GM23338 (cell line): ENCODE data around the gene LRP1B. TPM values are rescaled to one million over a fixed set of nuclear protein-coding genes. Genes with fewer than 3 reads are reported as not detected.

Experiments
- ATAC-seq: fragments of 200-7000 bp; cut with Tn5 transposase; 3 replicates; pipeline ENCODE4 v1.9.1; 2020
- DNase-seq: peaks from one replicate; pipeline ENCODE4 v3.0.0-alpha.2; 2015; ENCODE audit warnings: low spot score
- H2AFZ ChIP-seq: fragments of 200-600 bp; sonication (generic); 2 replicates; pipeline ENCODE4 v1.8.0; 2016; ENCODE audit warnings: antibody characterized with exemption, mild to moderate bottlenecking, moderate library complexity
- H3F3A ChIP-seq: fragments of 200-600 bp; sonication (generic); replicated peaks from 2 replicates; pipeline ENCODE4 v1.8.0; 2017; ENCODE audit warnings: antibody characterized with exemption, mixed run types, low read depth
- H3K27ac ChIP-seq: fragments of 200-600 bp; sonication (generic); 2 replicates; pipeline ENCODE4 v1.6.1; 2016; ENCODE audit warnings: low read depth
- H3K27me3 ChIP-seq: fragments of 200-600 bp; sonication (generic); 2 replicates; pipeline ENCODE4 v1.8.0; 2016; ENCODE audit warnings: mild to moderate bottlenecking, mixed run types, moderate library complexity; ENCODE audit not compliant: insufficient read depth
- H3K36me3 ChIP-seq: fragments of 200-600 bp; sonication (generic); 2 replicates; pipeline ENCODE4 v1.8.0; 2016; ENCODE audit warnings: mild to moderate bottlenecking; ENCODE audit not compliant: insufficient read depth
- H3K4me1 ChIP-seq: fragments of 200-600 bp; sonication (generic); 2 replicates; pipeline ENCODE4 v1.8.0; 2016; ENCODE audit warnings: mild to moderate bottlenecking, moderate library complexity; ENCODE audit not compliant: insufficient read depth
- H3K4me2 ChIP-seq: fragments of 200-600 bp; sonication (generic); 2 replicates; pipeline ENCODE4 v1.7.1; 2017; ENCODE audit warnings: mixed run types
- H3K4me3 ChIP-seq: fragments of 200-600 bp; sonication (generic); 2 replicates; pipeline ENCODE4 v1.6.1; 2016; ENCODE audit warnings: mixed run types
- H3K79me2 ChIP-seq: fragments of 200-600 bp; sonication (generic); replicated peaks from 2 replicates; pipeline ENCODE4 v1.8.0; 2017; ENCODE audit warnings: mild to moderate bottlenecking; ENCODE audit not compliant: insufficient read depth
- H3K9me2 ChIP-seq: fragments of 200-600 bp; sonication (generic); 2 replicates; pipeline ENCODE4 v1.8.0; 2017; ENCODE audit not compliant: insufficient read depth
- H4K20me1 ChIP-seq: fragments of 200-600 bp; sonication (generic); replicated peaks from 2 replicates; pipeline ENCODE4 v1.8.0; 2017; ENCODE audit warnings: mild to moderate bottlenecking; ENCODE audit not compliant: insufficient read depth
- H3K27ac Mint-ChIP-seq: 2 replicates; pipeline ENCODE4 v1.8.0; 2020; ENCODE audit warnings: inconsistent platforms, mild to moderate bottlenecking, moderate library complexity, mixed read lengths
- H3K27me3 Mint-ChIP-seq: 3 replicates; pipeline ENCODE4 v1.8.0; 2022; ENCODE audit warnings: low read depth, mild to moderate bottlenecking, moderate library complexity, mixed read lengths, inconsistent platforms; ENCODE audit not compliant: insufficient read depth, poor library complexity
- H3K36me3 Mint-ChIP-seq: 3 replicates; pipeline ENCODE4 v1.8.0; 2021; ENCODE audit warnings: low read depth, mild to moderate bottlenecking, inconsistent platforms, moderate library complexity, mixed read lengths
- H3K4me1 Mint-ChIP-seq: 3 replicates; pipeline ENCODE4 v1.8.0; 2020; ENCODE audit warnings: mild to moderate bottlenecking, inconsistent platforms, mixed read lengths
- H3K4me3 Mint-ChIP-seq: 3 replicates; pipeline ENCODE4 v1.8.0; 2021; ENCODE audit warnings: moderate library complexity, mild to moderate bottlenecking, inconsistent platforms, mixed read lengths
- H3K9me3 Mint-ChIP-seq: 3 replicates; pipeline ENCODE4 v1.8.0; 2020; ENCODE audit warnings: moderate library complexity, mild to moderate bottlenecking, inconsistent platforms, mixed read lengths
- CREB1 ChIP-seq: fragments of 250-450 bp; sonication (Bioruptor Pico); IDR thresholded peaks from 2 replicates; pipeline ENCODE4 v1.5.0; 2020; ENCODE audit warnings: low read depth, mild to moderate bottlenecking, moderate library complexity
- EZH2 ChIP-seq: fragments of 200-600 bp; sonication (generic); IDR thresholded peaks from one replicate; pipeline ENCODE4 v1.8.0; 2017; ENCODE audit warnings: antibody characterized with exemption, mild to moderate bottlenecking, low read depth; ENCODE audit not compliant: unreplicated experiment
- EZH2phosphoT487 ChIP-seq: fragments of 200-600 bp; sonication (generic); IDR thresholded peaks from one replicate; pipeline ENCODE4 v1.8.1; 2018; ENCODE audit warnings: antibody characterized with exemption; ENCODE audit not compliant: unreplicated experiment
- JUNB ChIP-seq: IDR thresholded peaks from one replicate; pipeline ENCODE4 v1.6.1; 2016; ENCODE audit warnings: antibody characterized with exemption; ENCODE audit not compliant: unreplicated experiment
- NANOG ChIP-seq: IDR thresholded peaks from 2 replicates; pipeline ENCODE4 v1.6.1; 2016; ENCODE audit warnings: antibody characterized with exemption, borderline replicate concordance
- POLR2AphosphoS5 ChIP-seq: IDR thresholded peaks from 2 replicates; pipeline ENCODE4 v1.6.1; 2016; ENCODE audit warnings: antibody characterized with exemption, low read depth
- STAT1 ChIP-seq: IDR thresholded peaks from one replicate; pipeline ENCODE4 v1.6.1; 2016; ENCODE audit warnings: antibody characterized with exemption; ENCODE audit not compliant: unreplicated experiment
- ZNF114 ChIP-seq: fragments of 250-450 bp; sonication (Bioruptor Pico); IDR thresholded peaks from 2 replicates; pipeline ENCODE4 v1.5.0; 2020; ENCODE audit warnings: mild to moderate bottlenecking, moderate library complexity
- ZNF331 ChIP-seq: fragments of 250-450 bp; sonication (Bioruptor Pico); IDR thresholded peaks from 2 replicates; pipeline ENCODE4 v1.5.0; 2020; ENCODE audit warnings: low read depth, mild to moderate bottlenecking, moderate library complexity
- polyA plus RNA-seq: library from polyadenylated mRNA; unstranded; fragments of >200 nt; fragmentation: Nextera tagmentation; extraction: Ambion mirVana; gene quantifications from 2 replicates; pipeline ENCODE4 v1.2.1, GENCODE V29; 2016
- total RNA-seq: library from RNA; depleted of rRNA; stranded (reverse); fragments of >200 nt; shearing (Covaris generic); gene quantifications from 2 replicates; pipeline ENCODE4 v1.2.3, GENCODE V29; 2014
- TF ChIP-seq, protein P1 (sequence below), 2 experiments: fragments of 200-600 bp in 1 of 2; sonication (generic) in 1 of 2; conservative IDR thresholded peaks; 2 replicates each; pipeline versions ENCODE4 v1.5.1 to v1.6.1; 2016 to 2017; ENCODE audit warnings: antibody characterized with exemption in 2 of 2, low read depth in 2 of 2, mild to moderate bottlenecking in 2 of 2, moderate library complexity in 1 of 2
- TF ChIP-seq, protein P2 (sequence below): IDR thresholded peaks from one replicate; pipeline ENCODE4 v1.6.1; 2018; ENCODE audit warnings: antibody characterized with exemption; ENCODE audit not compliant: unreplicated experiment
- TF ChIP-seq, protein P3 (sequence below): fragments of 250-450 bp; sonication (Bioruptor Pico); IDR thresholded peaks from 2 replicates; pipeline ENCODE4 v1.5.0; 2020; ENCODE audit warnings: mild to moderate bottlenecking, moderate library complexity
- TF ChIP-seq, protein P4 (sequence below): IDR thresholded peaks from 2 replicates; pipeline ENCODE4 v1.6.1; 2016; ENCODE audit warnings: antibody characterized with exemption

The LRP1B gene
- total and polyA plus RNA-seq, 2 experiments from 2014 or later: 0.15 to 0.97 TPM

GRCh38 chr2:141889788-141890187 is 241.0 kb downstream of the LRP1B start:
- Histone ChIP-seq H3K4me1 (no peaks in the 10 kb centered on the region; the same call in 1 of the 2 replicates), H3K4me2 (no peak overlapping the region), H3K79me2 (no peaks in the 10 kb centered on the region), H3K4me3 (no peak overlapping the region), H3K27ac (no peak overlapping the region), H3K36me3 (no peaks in the 10 kb centered on the region), H3F3A (no peaks in the 10 kb centered on the region), H4K20me1 (no peaks in the 10 kb centered on the region), H3K9me2 (no peaks in the 10 kb centered on the region), H2AFZ (no peak overlapping the region), H3K27me3 (no peaks in the 10 kb centered on the region)
- ATAC-seq (no peak), DNase-seq (no peak)
- no peak overlapping the region for H3K4me3 Mint-ChIP-seq
- H3K36me3 Mint-ChIP-seq: no peaks in the 10 kb centered on the region
- H3K4me1 Mint-ChIP-seq: peaks cover 9% of the 10 kb centered on the region
- H3K27me3 Mint-ChIP-seq: no peaks in the 10 kb centered on the region
- no peaks in the 10 kb centered on the region for H3K9me3 Mint-ChIP-seq
- TF ChIP-seq CREB1 (no peak), ZNF331 (CRISPR knock-in tag) (no peak), STAT1 (no peak), POLR2AphosphoS5 (no peak), ZNF114 (no peak), JUNB (no peak), EZH2phosphoT487 (no peak), EZH2 (no peak), NANOG (no peak)
- TF ChIP-seq, protein P1, sequence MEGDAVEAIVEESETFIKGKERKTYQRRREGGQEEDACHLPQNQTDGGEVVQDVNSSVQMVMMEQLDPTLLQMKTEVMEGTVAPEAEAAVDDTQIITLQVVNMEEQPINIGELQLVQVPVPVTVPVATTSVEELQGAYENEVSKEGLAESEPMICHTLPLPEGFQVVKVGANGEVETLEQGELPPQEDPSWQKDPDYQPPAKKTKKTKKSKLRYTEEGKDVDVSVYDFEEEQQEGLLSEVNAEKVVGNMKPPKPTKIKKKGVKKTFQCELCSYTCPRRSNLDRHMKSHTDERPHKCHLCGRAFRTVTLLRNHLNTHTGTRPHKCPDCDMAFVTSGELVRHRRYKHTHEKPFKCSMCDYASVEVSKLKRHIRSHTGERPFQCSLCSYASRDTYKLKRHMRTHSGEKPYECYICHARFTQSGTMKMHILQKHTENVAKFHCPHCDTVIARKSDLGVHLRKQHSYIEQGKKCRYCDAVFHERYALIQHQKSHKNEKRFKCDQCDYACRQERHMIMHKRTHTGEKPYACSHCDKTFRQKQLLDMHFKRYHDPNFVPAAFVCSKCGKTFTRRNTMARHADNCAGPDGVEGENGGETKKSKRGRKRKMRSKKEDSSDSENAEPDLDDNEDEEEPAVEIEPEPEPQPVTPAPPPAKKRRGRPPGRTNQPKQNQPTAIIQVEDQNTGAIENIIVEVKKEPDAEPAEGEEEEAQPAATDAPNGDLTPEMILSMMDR (conservative IDR thresholded peaks at IDR 0.05; ENCODE audit: low read depth in 2 of 2): no peak
- TF ChIP-seq, protein P2, sequence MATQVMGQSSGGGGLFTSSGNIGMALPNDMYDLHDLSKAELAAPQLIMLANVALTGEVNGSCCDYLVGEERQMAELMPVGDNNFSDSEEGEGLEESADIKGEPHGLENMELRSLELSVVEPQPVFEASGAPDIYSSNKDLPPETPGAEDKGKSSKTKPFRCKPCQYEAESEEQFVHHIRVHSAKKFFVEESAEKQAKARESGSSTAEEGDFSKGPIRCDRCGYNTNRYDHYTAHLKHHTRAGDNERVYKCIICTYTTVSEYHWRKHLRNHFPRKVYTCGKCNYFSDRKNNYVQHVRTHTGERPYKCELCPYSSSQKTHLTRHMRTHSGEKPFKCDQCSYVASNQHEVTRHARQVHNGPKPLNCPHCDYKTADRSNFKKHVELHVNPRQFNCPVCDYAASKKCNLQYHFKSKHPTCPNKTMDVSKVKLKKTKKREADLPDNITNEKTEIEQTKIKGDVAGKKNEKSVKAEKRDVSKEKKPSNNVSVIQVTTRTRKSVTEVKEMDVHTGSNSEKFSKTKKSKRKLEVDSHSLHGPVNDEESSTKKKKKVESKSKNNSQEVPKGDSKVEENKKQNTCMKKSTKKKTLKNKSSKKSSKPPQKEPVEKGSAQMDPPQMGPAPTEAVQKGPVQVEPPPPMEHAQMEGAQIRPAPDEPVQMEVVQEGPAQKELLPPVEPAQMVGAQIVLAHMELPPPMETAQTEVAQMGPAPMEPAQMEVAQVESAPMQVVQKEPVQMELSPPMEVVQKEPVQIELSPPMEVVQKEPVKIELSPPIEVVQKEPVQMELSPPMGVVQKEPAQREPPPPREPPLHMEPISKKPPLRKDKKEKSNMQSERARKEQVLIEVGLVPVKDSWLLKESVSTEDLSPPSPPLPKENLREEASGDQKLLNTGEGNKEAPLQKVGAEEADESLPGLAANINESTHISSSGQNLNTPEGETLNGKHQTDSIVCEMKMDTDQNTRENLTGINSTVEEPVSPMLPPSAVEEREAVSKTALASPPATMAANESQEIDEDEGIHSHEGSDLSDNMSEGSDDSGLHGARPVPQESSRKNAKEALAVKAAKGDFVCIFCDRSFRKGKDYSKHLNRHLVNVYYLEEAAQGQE: no peak
- TF ChIP-seq, protein P3, sequence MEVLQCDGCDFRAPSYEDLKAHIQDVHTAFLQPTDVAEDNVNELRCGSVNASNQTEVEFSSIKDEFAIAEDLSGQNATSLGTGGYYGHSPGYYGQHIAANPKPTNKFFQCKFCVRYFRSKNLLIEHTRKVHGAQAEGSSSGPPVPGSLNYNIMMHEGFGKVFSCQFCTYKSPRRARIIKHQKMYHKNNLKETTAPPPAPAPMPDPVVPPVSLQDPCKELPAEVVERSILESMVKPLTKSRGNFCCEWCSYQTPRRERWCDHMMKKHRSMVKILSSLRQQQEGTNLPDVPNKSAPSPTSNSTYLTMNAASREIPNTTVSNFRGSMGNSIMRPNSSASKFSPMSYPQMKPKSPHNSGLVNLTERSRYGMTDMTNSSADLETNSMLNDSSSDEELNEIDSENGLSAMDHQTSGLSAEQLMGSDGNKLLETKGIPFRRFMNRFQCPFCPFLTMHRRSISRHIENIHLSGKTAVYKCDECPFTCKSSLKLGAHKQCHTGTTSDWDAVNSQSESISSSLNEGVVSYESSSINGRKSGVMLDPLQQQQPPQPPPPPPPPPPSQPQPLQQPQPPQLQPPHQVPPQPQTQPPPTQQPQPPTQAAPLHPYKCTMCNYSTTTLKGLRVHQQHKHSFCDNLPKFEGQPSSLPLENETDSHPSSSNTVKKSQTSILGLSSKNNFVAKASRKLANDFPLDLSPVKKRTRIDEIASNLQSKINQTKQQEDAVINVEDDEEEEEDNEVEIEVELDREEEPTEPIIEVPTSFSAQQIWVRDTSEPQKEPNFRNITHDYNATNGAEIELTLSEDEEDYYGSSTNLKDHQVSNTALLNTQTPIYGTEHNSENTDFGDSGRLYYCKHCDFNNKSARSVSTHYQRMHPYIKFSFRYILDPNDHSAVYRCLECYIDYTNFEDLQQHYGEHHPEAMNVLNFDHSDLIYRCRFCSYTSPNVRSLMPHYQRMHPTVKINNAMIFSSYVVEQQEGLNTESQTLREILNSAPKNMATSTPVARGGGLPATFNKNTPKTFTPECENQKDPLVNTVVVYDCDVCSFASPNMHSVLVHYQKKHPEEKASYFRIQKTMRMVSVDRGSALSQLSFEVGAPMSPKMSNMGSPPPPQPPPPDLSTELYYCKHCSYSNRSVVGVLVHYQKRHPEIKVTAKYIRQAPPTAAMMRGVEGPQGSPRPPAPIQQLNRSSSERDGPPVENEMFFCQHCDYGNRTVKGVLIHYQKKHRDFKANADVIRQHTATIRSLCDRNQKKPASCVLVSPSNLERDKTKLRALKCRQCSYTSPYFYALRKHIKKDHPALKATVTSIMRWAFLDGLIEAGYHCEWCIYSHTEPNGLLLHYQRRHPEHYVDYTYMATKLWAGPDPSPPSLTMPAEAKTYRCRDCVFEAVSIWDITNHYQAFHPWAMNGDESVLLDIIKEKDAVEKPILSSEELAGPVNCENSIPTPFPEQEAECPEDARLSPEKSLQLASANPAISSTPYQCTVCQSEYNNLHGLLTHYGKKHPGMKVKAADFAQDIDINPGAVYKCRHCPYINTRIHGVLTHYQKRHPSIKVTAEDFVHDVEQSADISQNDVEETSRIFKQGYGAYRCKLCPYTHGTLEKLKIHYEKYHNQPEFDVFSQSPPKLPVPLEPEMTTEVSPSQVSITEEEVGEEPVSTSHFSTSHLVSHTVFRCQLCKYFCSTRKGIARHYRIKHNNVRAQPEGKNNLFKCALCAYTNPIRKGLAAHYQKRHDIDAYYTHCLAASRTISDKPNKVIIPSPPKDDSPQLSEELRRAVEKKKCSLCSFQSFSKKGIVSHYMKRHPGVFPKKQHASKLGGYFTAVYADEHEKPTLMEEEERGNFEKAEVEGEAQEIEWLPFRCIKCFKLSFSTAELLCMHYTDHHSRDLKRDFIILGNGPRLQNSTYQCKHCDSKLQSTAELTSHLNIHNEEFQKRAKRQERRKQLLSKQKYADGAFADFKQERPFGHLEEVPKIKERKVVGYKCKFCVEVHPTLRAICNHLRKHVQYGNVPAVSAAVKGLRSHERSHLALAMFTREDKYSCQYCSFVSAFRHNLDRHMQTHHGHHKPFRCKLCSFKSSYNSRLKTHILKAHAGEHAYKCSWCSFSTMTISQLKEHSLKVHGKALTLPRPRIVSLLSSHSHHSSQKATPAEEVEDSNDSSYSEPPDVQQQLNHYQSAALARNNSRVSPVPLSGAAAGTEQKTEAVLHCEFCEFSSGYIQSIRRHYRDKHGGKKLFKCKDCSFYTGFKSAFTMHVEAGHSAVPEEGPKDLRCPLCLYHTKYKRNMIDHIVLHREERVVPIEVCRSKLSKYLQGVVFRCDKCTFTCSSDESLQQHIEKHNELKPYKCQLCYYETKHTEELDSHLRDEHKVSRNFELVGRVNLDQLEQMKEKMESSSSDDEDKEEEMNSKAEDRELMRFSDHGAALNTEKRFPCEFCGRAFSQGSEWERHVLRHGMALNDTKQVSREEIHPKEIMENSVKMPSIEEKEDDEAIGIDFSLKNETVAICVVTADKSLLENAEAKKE (CRISPR knock-in tag): no peak
- TF ChIP-seq, protein P4, sequence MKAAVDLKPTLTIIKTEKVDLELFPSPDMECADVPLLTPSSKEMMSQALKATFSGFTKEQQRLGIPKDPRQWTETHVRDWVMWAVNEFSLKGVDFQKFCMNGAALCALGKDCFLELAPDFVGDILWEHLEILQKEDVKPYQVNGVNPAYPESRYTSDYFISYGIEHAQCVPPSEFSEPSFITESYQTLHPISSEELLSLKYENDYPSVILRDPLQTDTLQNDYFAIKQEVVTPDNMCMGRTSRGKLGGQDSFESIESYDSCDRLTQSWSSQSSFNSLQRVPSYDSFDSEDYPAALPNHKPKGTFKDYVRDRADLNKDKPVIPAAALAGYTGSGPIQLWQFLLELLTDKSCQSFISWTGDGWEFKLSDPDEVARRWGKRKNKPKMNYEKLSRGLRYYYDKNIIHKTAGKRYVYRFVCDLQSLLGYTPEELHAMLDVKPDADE: no peak
- H3K27ac Mint-ChIP-seq: no peak overlapping the region
